Naive thymus-derived CD8-positive, alpha-beta T cell (primary cell): ENCODE data around the gene AGAP1. TPM values are rescaled to one million over a fixed set of nuclear protein-coding genes. Genes with fewer than 3 reads are reported as not detected.

Source experiments
- ATAC-seq, 2 donors: fragments of 150-1000 bp; cut with Tn5 transposase in 1 of 2; sonication (Bioruptor Pico), chemical (Tn5 transposase) in 1 of 2; 1 replicate in 1 of 2; 2 replicates in 1 of 2; pipeline ENCODE4 v1.10.0; 2021; ENCODE audit warnings: mild to moderate bottlenecking in 2 of 2, moderate library complexity in 2 of 2
- POLR2A ChIA-PET: fragments of 350-600 bp; sonication (Branson Sonifier 250); formaldehyde crosslinking; loops from one replicate; lab custom pipeline; 2021; ENCODE audit warnings: antibody characterized with exemption; lab: Charles Lee
- DNase-seq, 10 donors: peaks; one replicate each; pipeline versions ENCODE4 v3.0.0 to v3.0.0-alpha.2; 2020 to 2022
- H3K27ac Mint-ChIP-seq, 10 donors: one replicate each; pipeline ENCODE4 v1.8.0; 2020 to 2022; ENCODE audit warnings: mild to moderate bottlenecking in 10 of 10, mixed read lengths in 10 of 10, moderate library complexity in 4 of 10, inconsistent platforms in 1 of 10
- H3K27me3 Mint-ChIP-seq, 5 donors: one replicate each; pipeline ENCODE4 v1.8.0; 2021 to 2022; ENCODE audit warnings: mixed read lengths in 5 of 5
- H3K36me3 Mint-ChIP-seq, 3 donors: one replicate each; pipeline ENCODE4 v1.8.0; 2020 to 2022; ENCODE audit warnings: mixed read lengths in 3 of 3, mild to moderate bottlenecking in 2 of 3, inconsistent platforms in 1 of 3
- H3K4me1 Mint-ChIP-seq, 4 donors: one replicate each; pipeline ENCODE4 v1.8.0; 2021 to 2022; ENCODE audit warnings: mixed read lengths in 4 of 4
- H3K4me3 Mint-ChIP-seq, 10 donors: one replicate each; pipeline ENCODE4 v1.8.0; 2020 to 2022; ENCODE audit warnings: mild to moderate bottlenecking in 10 of 10, mixed read lengths in 10 of 10, moderate library complexity in 6 of 10, inconsistent platforms in 1 of 10
- H3K9me3 Mint-ChIP-seq, 9 donors: one replicate each; pipeline ENCODE4 v1.8.0; 2020 to 2022; ENCODE audit warnings: mixed read lengths in 9 of 9, mild to moderate bottlenecking in 3 of 9, inconsistent platforms in 1 of 9, moderate library complexity in 1 of 9
- polyA plus RNA-seq, 3 donors: library from polyadenylated mRNA; unstranded; fragments of 300-500 nt; fragmentation: Illumina TruSeq; gene quantifications; one replicate each; pipeline ENCODE4 v1.2.3, GENCODE V29; 2021
- total RNA-seq, 8 experiments: library from RNA in 2 of 8; stranded (reverse) in 2 of 8; gene quantifications; one replicate each; pipeline ENCODE4 v1.2.3 and lab custom pipeline; 2021 to 2026

AGAP1 gene
- total and polyA plus RNA-seq, 5 experiments from 2014 or later = 0.03 to 0.52 (median 0.29) TPM; not detected in 1

DNA sequence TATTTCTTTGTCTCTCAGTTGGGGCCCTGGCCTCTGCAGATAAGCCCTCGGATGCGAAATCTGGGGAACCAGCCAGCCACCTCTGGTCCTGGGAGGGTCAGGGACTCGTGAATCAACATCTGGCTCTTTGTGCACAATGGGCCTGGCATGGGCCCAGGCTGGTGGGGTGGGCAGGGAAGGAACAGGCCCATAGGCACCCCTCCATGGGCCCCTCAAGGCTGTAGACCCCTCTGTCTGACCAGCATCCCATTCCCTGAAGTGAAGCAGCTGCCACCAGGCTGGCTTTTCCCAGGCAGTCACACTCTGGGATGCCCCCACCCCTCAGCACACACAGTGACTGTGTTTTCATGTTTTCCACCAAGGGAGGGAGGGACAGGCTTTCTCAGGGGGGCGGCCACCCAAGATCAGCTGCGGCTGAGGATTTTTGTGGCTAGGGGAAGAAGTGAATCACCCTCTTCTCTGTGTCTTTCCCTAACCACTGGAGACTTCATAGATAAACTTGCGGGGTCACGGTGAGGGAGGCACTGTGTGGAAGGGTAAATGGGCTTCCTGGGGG, 166.0 kb downstream of the AGAP1 start:
- no peak for ATAC-seq
- Mint-ChIP-seq H3K9me3 (peaks cover 0 to 5% (median 0%) of the 10 kb centered on the region in 9 donors), H3K27me3 (peaks cover 42 to 79% (median 54%) of the 10 kb centered on the region in 5 donors), H3K4me3 (no peak overlapping the region), H3K36me3 (no peaks in the 10 kb centered on the region), H3K27ac (no peak overlapping the region), H3K4me1 (peaks cover 0 to 3% (median 0%) of the 10 kb centered on the region in 4 donors)
- POLR2A ChIA-PET = no interaction called here
- no peak for DNase-seq

DNA sequence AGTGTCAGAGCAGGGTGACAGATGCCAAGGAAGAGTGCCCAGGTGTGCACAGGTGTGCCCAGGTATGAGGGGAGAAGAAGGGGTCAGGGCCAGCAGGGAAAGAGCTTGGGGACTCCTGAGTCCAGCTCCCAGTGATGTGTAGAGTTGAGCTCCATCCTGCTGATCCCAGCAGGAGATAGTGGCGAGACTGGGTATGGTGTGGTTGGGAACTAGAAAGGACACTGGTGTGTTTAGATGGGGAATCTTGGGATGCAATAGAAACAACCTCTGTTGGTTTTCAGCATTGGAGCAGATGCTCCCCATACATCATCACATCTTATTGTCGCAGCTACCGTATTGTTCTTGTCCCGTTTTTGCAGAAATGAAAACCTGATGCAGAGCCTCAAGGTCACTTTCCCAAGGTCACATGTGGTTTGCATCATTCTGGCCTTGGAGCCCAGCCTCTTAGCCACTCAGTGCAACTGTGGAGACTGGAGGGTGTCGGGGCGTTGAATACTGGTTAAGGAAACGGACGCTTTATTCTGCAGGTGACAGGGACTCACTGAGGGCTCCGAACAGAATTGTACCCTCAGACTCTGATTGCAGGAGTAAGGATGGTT, 166.7 kb downstream of the AGAP1 start:
- H3K4me3 Mint-ChIP-seq = no peak overlapping the region
- H3K9me3 Mint-ChIP-seq = peaks cover 0 to 5% (median 0%) of the 10 kb centered on the region in 9 donors
- no peak for DNase-seq
- no peak overlapping the region for H3K27ac Mint-ChIP-seq
- no peaks in the 10 kb centered on the region for H3K36me3 Mint-ChIP-seq
- H3K4me1 Mint-ChIP-seq = peaks cover 0 to 3% (median 0%) of the 10 kb centered on the region in 4 donors
- POLR2A ChIA-PET = no interaction called here
- ATAC-seq = no peak
- H3K27me3 Mint-ChIP-seq = peaks cover 42 to 82% (median 57%) of the 10 kb centered on the region in 5 donors

GRCh38 chr2:235661167-235661937, 167.5 kb downstream of the AGAP1 start:
- no peak overlapping the region for H3K4me3 Mint-ChIP-seq
- no peaks in the 10 kb centered on the region for H3K36me3 Mint-ChIP-seq
- no peak for DNase-seq
- H3K4me1 Mint-ChIP-seq = peaks cover 0 to 4% (median 2%) of the 10 kb centered on the region in 4 donors
- H3K9me3 Mint-ChIP-seq = peaks cover 0 to 5% (median 0%) of the 10 kb centered on the region in 9 donors
- POLR2A ChIA-PET = no interaction called here
- H3K27me3 Mint-ChIP-seq = peaks cover 48 to 82% (median 60%) of the 10 kb centered on the region in 5 donors
- H3K27ac Mint-ChIP-seq = no peak overlapping the region
- no peak for ATAC-seq

DNA sequence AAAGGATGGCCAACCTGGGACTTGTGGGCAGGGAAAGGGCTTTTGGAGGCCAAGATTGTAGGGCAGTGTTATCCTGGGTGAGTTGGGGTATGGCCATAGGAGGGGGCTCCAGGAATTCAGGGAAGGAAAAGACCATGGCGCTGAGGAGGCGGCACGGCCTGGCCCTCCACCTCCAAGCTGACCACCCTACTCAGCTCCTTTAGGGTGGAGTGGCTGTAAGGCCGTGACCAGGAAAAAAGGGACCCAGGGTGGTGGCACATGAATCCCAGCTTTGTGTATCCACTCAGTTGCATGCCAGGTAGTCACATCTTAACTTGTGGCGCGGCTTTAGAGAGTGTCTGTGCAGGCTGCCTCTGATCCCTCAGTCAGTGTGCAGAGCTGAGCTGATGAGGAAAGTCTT, 168.1 kb downstream of the AGAP1 start:
- DNase-seq = no peak
- H3K9me3 Mint-ChIP-seq = peaks cover 0 to 5% (median 0%) of the 10 kb centered on the region in 9 donors
- no peaks in the 10 kb centered on the region for H3K36me3 Mint-ChIP-seq
- peaks cover 53 to 83% (median 63%) of the 10 kb centered on the region in 5 donors for H3K27me3 Mint-ChIP-seq
- peaks cover 0 to 8% (median 3%) of the 10 kb centered on the region in 4 donors for H3K4me1 Mint-ChIP-seq
- POLR2A ChIA-PET = no interaction called here
- H3K4me3 Mint-ChIP-seq = no peak overlapping the region
- ATAC-seq = no peak
- peak overlapping the region in 1 of 10 donors; percentile 32 for H3K27ac Mint-ChIP-seq

DNA sequence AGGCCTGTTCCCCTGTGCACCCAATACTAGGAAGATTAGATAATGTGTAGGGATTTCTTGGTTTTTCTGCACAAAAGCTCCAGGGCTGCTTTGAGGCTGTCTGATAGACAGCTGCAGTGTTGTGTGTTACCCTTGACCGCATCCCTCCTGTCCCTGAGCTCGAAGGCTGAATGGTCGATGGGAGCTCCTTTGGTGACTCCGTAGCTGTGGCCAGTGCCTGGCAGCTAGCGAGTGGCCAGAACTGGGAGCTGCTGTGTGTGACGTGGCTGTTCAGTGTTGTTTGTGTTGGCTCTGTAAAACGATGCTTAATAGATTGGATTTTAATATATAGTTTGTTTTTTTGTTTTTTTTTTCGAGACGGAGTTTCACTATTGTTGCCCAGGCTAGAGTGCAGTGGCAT, 170.0 kb downstream of the AGAP1 start:
- H3K4me3 Mint-ChIP-seq = no peak overlapping the region
- peaks cover 2 to 12% (median 6%) of the 10 kb centered on the region in 4 donors for H3K4me1 Mint-ChIP-seq
- peaks cover 0 to 5% (median 0%) of the 10 kb centered on the region in 9 donors for H3K9me3 Mint-ChIP-seq
- DNase-seq (no peak), ATAC-seq (no peak)
- POLR2A ChIA-PET = no interaction called here
- H3K27me3 Mint-ChIP-seq = peaks cover 53 to 92% (median 65%) of the 10 kb centered on the region in 5 donors
- H3K27ac Mint-ChIP-seq = peak overlapping the region in 1 of 10 donors; percentile 31
- peaks cover 0 to 6% (median 0%) of the 10 kb centered on the region in 3 donors for H3K36me3 Mint-ChIP-seq

- peaks cover 0 to 15% (median 7%) of the 10 kb centered on the region in 4 donors for H3K4me1 Mint-ChIP-seq
- no peaks in the 10 kb centered on the region for H3K9me3 Mint-ChIP-seq
- ATAC-seq = no peak
- H3K27ac Mint-ChIP-seq = no peak overlapping the region
- no peak for DNase-seq
- H3K36me3 Mint-ChIP-seq = peaks cover 0 to 9% (median 0%) of the 10 kb centered on the region in 3 donors
- peak overlapping the region in 2 of 10 donors; percentile 16 to 63 for H3K4me3 Mint-ChIP-seq
- peaks cover 39 to 75% (median 53%) of the 10 kb centered on the region in 5 donors for H3K27me3 Mint-ChIP-seq
- POLR2A ChIA-PET = no interaction called here
Observed at GRCh38 chr2:235665661-235666212, 171.9 kb downstream of the AGAP1 start.

- peaks cover 0 to 15% (median 7%) of the 10 kb centered on the region in 4 donors for H3K4me1 Mint-ChIP-seq
- H3K27me3 Mint-ChIP-seq = peaks cover 34 to 72% (median 48%) of the 10 kb centered on the region in 5 donors
- peak overlapping the region in 1 of 10 donors; percentile 36 for H3K27ac Mint-ChIP-seq
- no peak for ATAC-seq
- POLR2A ChIA-PET = no interaction called here
- H3K36me3 Mint-ChIP-seq = peaks cover 0 to 9% (median 0%) of the 10 kb centered on the region in 3 donors
- peak overlapping the region in 3 of 10 donors; percentile 4 to 63 (median 26) for H3K4me3 Mint-ChIP-seq
- DNase-seq = peak in 1 of 10 donors; percentile 25
- no peaks in the 10 kb centered on the region for H3K9me3 Mint-ChIP-seq
Observed at GRCh38 chr2:235666213-235666781, 172.5 kb downstream of the AGAP1 start.

GRCh38 chr2:235668782-235669181, 174.9 kb downstream of the AGAP1 start:
- POLR2A ChIA-PET = no interaction called here
- Mint-ChIP-seq H3K4me3 (peak overlapping the region in 8 of 10 donors; percentile 15 to 69 (median 36)), H3K4me1 (peaks cover 0 to 18% (median 8%) of the 10 kb centered on the region in 4 donors), H3K27ac (no peak overlapping the region), H3K36me3 (peaks cover 2 to 9% (median 2%) of the 10 kb centered on the region in 3 donors), H3K9me3 (no peaks in the 10 kb centered on the region), H3K27me3 (peaks cover 32 to 72% (median 50%) of the 10 kb centered on the region in 5 donors)
- ATAC-seq = no peak
- no peak for DNase-seq

DNA sequence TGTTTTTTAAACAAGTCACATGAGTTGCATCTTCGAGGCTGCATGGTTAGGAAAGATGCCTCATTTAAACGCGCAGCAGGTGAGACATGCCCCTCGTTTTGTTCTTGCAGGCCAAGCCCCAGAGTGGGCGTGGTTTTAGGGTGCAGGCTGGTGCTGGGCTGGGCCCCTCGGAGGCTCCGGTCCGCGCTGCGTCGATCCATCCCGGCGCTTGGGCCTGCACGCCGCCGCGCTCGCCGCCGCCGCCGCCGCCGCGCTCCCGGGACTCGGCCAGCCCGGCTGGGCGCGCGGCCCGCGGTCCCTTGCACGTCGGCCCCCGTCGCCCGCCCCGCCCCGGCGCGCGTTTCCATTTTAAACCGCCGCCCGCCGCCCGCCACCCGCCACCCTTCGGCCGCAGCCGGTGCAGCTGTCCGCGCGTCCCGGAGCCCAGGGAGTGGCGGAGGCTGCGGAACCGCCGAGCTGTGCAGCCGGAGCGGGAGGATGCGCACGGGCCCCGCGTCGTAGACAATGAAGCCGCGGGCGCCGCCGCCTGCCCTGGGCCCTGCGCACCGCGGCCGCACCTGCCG, 175.5 kb downstream of the AGAP1 start:
- Mint-ChIP-seq H3K27me3 (peaks cover 33 to 73% (median 48%) of the 10 kb centered on the region in 5 donors), H3K36me3 (peaks cover 2 to 9% (median 2%) of the 10 kb centered on the region in 3 donors), H3K4me3 (peak overlapping the region in 8 of 10 donors; percentile 18 to 69 (median 36)), H3K9me3 (no peaks in the 10 kb centered on the region), H3K27ac (no peak overlapping the region), H3K4me1 (peaks cover 0 to 18% (median 8%) of the 10 kb centered on the region in 4 donors)
- no peak for ATAC-seq
- peak in 1 of 10 donors; percentile 25 for DNase-seq
- POLR2A ChIA-PET = no interaction called here

DNA sequence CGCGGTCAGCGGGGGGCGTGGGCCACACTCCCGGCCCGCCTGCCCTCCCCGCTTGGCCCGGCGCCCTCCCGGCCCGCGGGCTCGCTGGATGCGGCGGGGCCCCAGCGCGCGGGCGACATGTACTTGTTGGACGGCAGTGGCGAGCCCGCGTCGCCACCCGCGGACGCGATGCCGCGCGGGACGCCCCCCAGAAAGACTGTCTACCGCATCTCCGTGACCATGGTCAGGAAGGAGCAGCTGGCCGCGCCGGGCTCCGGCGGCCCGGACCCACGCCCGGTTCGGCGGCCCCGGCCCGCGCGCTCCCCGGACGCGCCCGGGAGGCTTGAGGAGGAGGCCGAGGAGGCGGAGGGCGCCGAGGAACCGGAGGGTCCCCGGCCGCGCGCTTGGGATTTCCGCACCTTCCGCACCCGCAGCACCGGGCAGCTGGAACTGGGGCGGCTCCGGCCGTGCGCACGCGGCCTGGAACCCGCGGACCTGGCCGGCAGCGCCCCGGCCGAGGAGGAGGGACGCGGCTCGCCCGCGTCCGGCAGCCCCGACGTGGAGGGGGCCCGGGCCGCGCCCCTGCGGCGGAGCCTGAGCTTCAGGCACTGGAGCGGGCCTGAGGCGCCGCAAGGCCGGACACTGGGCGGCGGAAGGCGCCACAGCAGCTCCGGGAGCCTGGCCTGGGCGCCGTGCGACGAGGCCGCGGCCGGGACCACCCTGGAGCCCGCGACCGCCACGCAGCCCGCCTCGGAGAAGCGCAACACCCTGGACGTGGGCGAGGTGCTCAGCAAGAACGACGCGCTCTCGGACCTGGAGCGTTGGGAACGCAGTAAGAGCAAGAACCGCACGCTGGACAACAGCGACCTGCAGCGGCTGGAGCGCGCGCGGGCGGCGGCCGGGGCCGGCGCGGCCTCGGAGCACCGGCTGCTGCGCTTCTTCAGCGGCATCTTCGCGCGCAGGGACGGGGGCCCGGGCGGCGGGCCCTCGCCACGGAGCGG, 176.4 kb downstream of the AGAP1 start:
- Mint-ChIP-seq H3K4me1 (peaks cover 0 to 18% (median 8%) of the 10 kb centered on the region in 4 donors), H3K27me3 (peaks cover 29 to 67% (median 42%) of the 10 kb centered on the region in 5 donors), H3K4me3 (no peak overlapping the region), H3K27ac (no peak overlapping the region), H3K36me3 (peaks cover 2 to 9% (median 2%) of the 10 kb centered on the region in 3 donors), H3K9me3 (no peaks in the 10 kb centered on the region)
- POLR2A ChIA-PET = no interaction called here
- DNase-seq = no peak
- no peak for ATAC-seq
